Measurements from ENCODE around the gene PLPPR2. TPM values are rescaled to one million over a fixed set of nuclear protein-coding genes. Genes with fewer than 3 reads are reported as not detected.
A peak's percentile ranks its signal among the peaks of the same experiment; 100 is the strongest.
"Not testable (repeated sequence)": the region's sequence is repeated elsewhere in the genome, so short reads cannot be mapped to it uniquely, and the experiment has no call there.

The PLPPR2 gene
- total RNA-seq, 1 experiment from 2014 or later, result 3.6 TPM

DNA sequence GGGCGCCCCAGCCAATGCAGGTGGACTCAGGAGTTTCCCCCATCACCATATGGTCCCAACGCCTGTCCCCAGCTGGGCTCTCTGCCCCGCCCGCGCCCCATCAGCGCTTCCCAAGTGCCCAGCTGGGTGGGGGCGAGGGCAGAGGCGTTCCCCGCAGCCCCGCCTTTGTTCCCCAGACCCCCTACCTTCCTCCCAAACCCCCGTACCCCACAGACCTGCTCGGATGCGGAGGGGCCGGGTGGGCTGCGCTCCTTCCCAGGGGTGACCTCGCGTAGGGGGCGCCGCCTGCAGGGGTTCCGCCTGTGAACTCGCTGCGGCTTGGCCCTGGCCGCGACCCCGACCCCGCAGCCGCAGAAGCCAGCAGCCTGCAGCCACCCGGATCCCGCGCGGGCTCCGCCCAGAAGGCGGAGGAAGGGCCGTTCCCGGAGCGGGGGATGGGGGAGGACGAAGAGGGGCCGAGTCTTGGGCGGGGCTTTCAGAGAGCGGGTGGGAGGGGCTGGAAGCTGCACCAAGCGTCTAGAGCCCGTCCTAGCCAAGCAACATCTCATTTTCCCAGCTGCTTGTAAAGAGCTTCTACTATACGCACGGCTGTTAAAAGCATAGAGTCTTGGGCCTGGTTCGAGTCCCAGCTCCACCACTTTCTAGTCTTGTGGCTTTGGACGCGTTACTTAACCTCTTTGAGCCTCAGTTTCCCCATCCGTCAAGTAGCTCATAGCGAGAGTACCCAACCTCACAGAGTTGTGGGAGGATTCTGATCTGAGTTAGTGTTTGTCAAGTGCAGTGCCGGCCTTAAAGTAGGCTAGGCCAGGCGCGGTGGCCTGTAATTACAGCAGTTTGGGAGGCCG, 15.8 kb upstream of the PLPPR2 start, which contains the start of gene RAB3D:
RAB3D (minus strand) TSS at position 404 of the 845 bp plus-strand sequence. CDS start 2,258 bp downstream, outside the sequence.
- DNase-seq (ENCODE audit: low spot score), result peak; percentile 84

GRCh38 chr19:11340099-11340467, 15.1 kb upstream of the PLPPR2 start:
- DNase-seq (ENCODE audit: low spot score), result not testable (repeated sequence)

DNA sequence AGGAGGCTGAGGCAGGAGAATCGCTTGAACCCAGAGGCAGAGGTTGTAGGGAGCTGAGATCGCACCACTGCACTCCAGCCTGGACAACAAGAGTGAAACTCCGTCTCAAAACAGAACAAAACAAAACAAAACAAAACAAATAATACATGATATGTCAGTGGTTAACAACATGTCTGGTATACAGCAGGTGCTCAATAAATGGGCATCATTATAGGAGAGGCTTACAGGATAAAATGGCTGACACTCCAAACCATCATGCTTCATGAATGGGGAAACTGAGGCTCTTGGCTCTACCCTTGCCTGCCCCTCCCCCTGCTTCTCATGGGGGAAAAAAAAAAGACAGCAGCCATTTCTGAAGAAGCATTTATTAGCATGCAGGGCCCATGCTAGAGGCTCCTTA, 12.8 kb upstream of the PLPPR2 start:
- no peak for DNase-seq (ENCODE audit: low spot score)

- DNase-seq (ENCODE audit: low spot score), result peak; percentile 12
These were observed 10.0 kb upstream of the PLPPR2 start for GRCh38 chr19:11345122-11345803.

DNA sequence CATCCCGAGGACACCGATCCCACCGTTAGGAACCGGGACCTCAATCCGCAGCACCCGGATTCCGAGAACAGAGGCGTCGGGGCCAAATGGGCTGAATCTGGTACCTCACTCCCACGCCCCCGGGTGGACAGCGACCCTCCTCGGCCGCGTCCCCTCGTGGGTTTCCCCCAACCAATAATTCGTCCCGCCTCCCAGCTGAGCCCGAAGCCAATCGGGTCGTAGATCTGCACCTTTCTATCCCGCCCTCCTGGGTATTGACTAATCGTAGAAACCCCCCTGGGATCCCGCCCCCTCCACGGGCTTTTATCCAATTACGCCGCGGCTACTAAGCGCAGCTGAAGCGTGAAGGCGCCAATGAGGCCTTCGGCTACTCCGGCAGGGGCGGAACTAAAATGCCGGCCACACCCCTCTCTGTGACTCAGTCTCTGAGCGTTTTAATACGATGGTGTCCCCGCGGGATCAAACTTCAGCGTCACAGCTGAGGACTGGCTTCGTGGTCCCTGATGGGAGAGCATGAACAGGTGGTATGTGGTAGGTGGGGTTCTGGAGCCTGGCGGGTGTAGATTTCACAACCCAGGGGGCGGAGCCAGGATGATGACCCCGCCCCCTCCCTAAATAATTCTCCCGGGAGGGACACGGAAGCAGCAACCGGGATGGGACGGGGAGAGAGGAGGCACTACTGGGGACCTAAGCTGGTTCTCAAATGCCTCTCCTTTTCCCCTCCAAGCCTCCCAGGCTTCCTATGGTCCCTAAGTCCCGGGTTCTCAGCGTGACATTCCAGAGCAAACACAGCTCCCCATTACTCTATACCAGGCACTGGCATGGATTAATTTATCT, 8.9 kb upstream of the PLPPR2 start, which contains the start of the genes CCDC159 and TMEM205:
CCDC159 (plus strand) TSS at position 416 of the 837 bp plus-strand sequence; CDS start at position 504, 88 bp downstream.
TMEM205 (minus strand) TSS at position 165 of the 837 bp plus-strand sequence. CDS start 649 bp downstream, outside the sequence.
- peak; percentile 96 for DNase-seq (ENCODE audit: low spot score)

- DNase-seq (ENCODE audit: low spot score), result no peak
These were observed 7.6 kb upstream of the PLPPR2 start for GRCh38 chr19:11347546-11348039.

DNA sequence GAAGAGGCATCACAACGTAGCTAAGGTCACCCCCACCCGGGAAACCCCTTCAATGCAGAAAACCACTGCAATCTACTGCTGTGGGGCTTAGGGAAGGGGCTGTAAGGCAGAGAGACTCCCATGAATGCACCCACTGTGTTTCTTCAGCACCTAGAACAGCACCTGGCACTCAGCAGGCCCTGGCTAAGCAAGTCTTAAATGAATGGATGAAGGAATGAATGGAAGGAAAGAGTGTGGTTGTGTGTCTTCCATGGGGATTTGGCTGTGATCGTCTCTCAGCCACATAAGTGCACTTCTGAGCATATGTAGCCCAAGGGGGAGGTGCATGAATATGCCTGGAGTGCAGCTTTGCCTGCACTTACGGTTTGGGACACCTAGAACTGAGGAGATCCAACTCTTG, 6.1 kb upstream of the PLPPR2 start:
- DNase-seq (ENCODE audit: low spot score), result no peak

DNA sequence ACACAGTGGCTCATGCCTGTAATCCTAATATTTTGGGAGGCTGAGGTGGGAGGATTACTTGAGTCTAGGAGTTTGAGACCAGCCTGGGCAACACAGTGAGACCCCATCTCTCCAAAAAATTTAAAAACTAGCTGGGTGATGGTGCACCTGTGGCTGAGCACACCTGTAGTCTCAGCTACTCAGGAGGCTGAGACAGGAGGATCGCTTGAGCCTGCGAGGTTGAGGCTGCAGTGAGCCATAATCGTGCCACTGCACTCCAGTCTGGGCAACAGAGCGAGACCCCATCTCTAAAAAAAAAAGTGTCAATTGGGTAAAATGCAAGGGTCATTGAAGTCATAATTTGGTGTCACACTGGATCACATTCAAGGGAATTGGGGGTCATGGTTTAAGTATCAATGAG, 1.1 kb upstream of the PLPPR2 start:
- DNase-seq (ENCODE audit: low spot score), result not testable (repeated sequence)

GRCh38 chr19:11356074-11356397, 804 bp downstream of the PLPPR2 start:
- DNase-seq (ENCODE audit: low spot score), result no peak

- no peak for DNase-seq (ENCODE audit: low spot score)
These were observed 1.7 kb downstream of the PLPPR2 start for GRCh38 chr19:11356676-11357550.

DNA sequence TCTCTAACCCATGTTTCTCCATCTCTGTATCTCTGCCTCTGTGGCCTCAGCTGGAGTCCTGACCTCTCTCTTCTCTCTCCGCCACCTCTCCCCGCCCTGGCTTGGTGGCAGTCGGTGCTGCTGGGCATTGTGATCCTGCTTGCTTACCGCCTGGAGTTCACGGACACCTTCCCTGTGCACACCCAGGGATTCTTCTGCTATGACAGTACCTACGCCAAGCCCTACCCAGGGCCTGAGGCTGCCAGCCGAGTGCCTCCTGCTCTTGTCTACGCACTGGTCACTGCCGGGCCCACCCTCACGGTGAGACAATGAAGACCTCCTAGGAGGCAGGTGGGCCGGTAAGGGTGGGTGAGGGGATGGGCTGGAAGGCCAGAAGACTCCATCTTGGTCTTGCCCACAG, 4.2 kb downstream of the PLPPR2 start:
- DNase-seq (ENCODE audit: low spot score), result no peak

DNA sequence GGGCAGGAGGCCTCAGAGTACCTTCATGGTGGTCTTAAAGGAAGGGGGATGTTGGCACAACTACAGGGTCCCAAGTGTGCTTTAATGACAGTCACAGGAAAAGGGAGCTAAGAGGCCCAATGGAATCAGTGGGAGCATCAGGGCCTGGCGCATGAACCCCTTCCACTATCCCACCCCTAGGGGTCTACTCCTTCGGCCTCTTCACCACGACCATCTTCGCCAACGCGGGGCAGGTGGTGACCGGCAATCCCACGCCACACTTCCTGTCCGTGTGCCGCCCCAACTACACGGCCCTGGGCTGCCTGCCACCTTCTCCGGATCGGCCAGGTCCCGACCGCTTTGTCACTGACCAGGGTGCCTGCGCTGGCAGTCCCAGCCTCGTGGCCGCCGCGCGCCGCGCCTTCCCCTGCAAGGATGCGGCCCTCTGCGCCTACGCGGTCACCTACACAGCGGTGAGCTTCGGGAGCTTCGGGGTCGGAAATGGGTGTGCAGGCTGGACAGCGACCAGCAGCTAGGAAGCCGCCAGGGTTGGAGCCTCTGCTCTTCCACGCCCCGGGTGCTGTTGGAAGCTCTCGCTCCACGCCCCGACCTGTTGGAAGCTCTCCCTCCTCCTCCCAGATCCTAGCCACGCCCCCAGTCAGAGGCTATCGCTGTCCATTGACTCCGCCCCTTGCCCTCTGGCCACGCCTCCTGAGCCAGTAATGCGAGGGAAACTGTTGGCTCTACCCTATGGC, 6.0 kb downstream of the PLPPR2 start:
- peak; percentile 57 for DNase-seq (ENCODE audit: low spot score)

- no peak for DNase-seq (ENCODE audit: low spot score)
These were observed 6.8 kb downstream of the PLPPR2 start for GRCh38 chr19:11361771-11362731.

DNA sequence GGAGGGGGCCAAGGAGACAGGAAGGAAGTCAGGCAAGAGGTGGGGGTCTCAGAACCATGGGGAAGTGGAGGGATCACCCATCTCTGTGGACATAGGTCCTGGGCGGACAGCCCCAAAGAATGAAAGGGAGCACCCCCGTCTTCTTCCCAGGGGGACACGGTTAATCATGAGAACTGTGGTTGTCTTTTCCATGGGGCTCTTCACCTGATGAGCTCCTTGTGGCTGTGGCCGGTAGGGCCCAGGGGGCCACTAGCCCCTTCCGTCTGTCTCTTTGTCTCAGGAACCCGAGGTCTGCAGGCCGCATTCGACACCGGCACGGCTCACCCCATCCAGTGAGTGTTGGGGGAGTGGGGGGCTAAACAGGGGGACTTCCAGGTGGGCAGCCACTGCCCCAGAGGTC, 8.6 kb downstream of the PLPPR2 start:
- no peak for DNase-seq (ENCODE audit: low spot score)

- DNase-seq (ENCODE audit: low spot score), result no peak
These were observed 9.2 kb downstream of the PLPPR2 start for GRCh38 chr19:11364296-11364904.

- no peak for DNase-seq (ENCODE audit: low spot score)
These were observed 9.7 kb downstream of the PLPPR2 start for GRCh38 chr19:11364935-11365334.

- DNase-seq (ENCODE audit: low spot score), result no peak
These were observed 10.4 kb downstream of the PLPPR2 start for GRCh38 chr19:11365557-11366117.

DNA sequence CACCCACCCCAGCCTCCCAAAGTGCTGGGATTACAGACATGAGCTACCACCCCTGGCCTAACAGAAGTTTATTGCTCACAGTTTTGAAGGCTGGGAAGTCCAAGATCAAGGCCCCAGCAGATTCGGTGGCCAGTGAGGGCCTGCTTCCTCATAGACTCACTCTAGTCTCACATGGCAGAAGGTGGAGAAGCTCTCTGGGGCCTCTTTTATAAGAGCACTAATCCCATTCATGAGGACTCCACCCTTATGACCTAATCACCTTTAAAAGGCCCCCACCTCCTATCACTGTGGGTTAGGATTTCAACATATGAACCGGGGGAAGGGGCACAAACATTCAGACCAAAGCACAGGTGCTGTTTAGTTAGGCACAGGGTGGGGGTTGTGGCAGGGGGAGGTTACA, 12.3 kb downstream of the PLPPR2 start:
- no peak for DNase-seq (ENCODE audit: low spot score)

Data from HT-29 (cell line).